DOHH2 (cell line): ENCODE measurements around the gene PLAAT2.
"Not testable (repeated sequence)": the region's sequence is repeated elsewhere in the genome, so short reads cannot be mapped to it uniquely, and the experiment has no call there.

Experiments used
- CTCF ChIP-seq: fragments of 200-600 bp; sonication (generic); IDR thresholded peaks from one replicate; pipeline ENCODE4 v1.5.1; 2014; ENCODE audit warnings: antibody characterized with exemption, mild to moderate bottlenecking, low read depth, low read length; ENCODE audit not compliant: poor library complexity, severe bottlenecking
- EZH2phosphoT487 ChIP-seq: fragments of 200-600 bp; sonication (generic); IDR thresholded peaks from 2 replicates; pipeline ENCODE4 v1.6.1; 2017; ENCODE audit warnings: borderline replicate concordance, mild to moderate bottlenecking, antibody characterized with exemption, low read length, moderate library complexity, mixed read lengths

GRCh38 chr11:63550156-63550700 is 13.0 kb downstream of the PLAAT2 start:
- not testable (repeated sequence) for TF ChIP-seq CTCF, EZH2phosphoT487
